H9 (cell line): ENCODE measurements around the gene PRKCD. TPM values are rescaled to one million over a fixed set of nuclear protein-coding genes. Genes with fewer than 3 reads are reported as not detected.
A peak's percentile ranks its signal among the peaks of the same experiment; 100 is the strongest.

ENCODE experiments used
- DNase-seq: peaks from one replicate; pipeline ENCODE4 v3.0.0-alpha.2; 2017
- H2AFZ ChIP-seq: one replicate; pipeline ENCODE4 v1.6.1; 2013; ENCODE audit warnings: mild to moderate bottlenecking, low read length, control low read depth, moderate library complexity
- H2AK5ac ChIP-seq: 2 replicates; pipeline ENCODE4 v1.6.1; 2013; ENCODE audit warnings: low read length, control low read depth, mixed read lengths; ENCODE audit not compliant: insufficient read length
- H2BK120ac ChIP-seq: one replicate; pipeline ENCODE4 v1.6.1; 2013; ENCODE audit warnings: low read depth, mild to moderate bottlenecking, low read length, control low read depth, inconsistent platforms; ENCODE audit not compliant: poor library complexity, severe bottlenecking
- H2BK12ac ChIP-seq: 2 replicates; pipeline ENCODE4 v1.6.1; 2013; ENCODE audit warnings: low read length, control low read depth, mixed read lengths, low read depth; ENCODE audit not compliant: insufficient read length
- H2BK15ac ChIP-seq: 2 replicates; pipeline ENCODE4 v1.6.1; 2013; ENCODE audit warnings: low read depth, low read length, control low read depth
- H2BK20ac ChIP-seq: one replicate; pipeline ENCODE4 v1.6.1; 2013; ENCODE audit warnings: low read depth, mild to moderate bottlenecking, low read length, control low read depth, inconsistent platforms; ENCODE audit not compliant: poor library complexity, severe bottlenecking
- H2BK5ac ChIP-seq: 2 replicates; pipeline ENCODE4 v1.6.1; 2013; ENCODE audit warnings: low read length, control low read depth, mixed read lengths; ENCODE audit not compliant: insufficient read length
- H3K14ac ChIP-seq: 2 replicates; pipeline ENCODE4 v1.6.1; 2013; ENCODE audit warnings: low read length, control low read depth; ENCODE audit not compliant: insufficient read depth
- H3K18ac ChIP-seq: 2 replicates; pipeline ENCODE4 v1.6.1; 2013; ENCODE audit warnings: low read depth, mild to moderate bottlenecking, mixed read lengths, low read length, control low read depth; ENCODE audit not compliant: insufficient read length
- H3K23ac ChIP-seq: 2 replicates; pipeline ENCODE4 v1.6.1; 2013; ENCODE audit warnings: low read length, control low read depth, mixed read lengths, low read depth; ENCODE audit not compliant: insufficient read length
- H3K23me2 ChIP-seq: 2 replicates; pipeline ENCODE4 v1.6.1; 2013; ENCODE audit warnings: low read depth, mild to moderate bottlenecking, mixed read lengths, low read length, control low read depth; ENCODE audit not compliant: insufficient read length, poor library complexity, severe bottlenecking
- H3K27ac ChIP-seq: 2 replicates; pipeline ENCODE4 v1.5.1; 2013; ENCODE audit warnings: low read length, control low read depth, mixed read lengths, low read depth; ENCODE audit not compliant: insufficient read length
- H3K27me3 ChIP-seq: 2 replicates; pipeline ENCODE4 v1.6.1; 2013; ENCODE audit warnings: low read length, control low read depth, inconsistent platforms; ENCODE audit not compliant: insufficient read depth
- H3K4ac ChIP-seq: 2 replicates; pipeline ENCODE4 v1.6.1; 2013; ENCODE audit warnings: low read depth, mild to moderate bottlenecking, control low read depth, inconsistent platforms, low read length, moderate library complexity
- H3K4me1 ChIP-seq: 2 replicates; pipeline ENCODE4 v1.6.1; 2013; ENCODE audit warnings: low read length, control low read depth, inconsistent platforms; ENCODE audit not compliant: insufficient read depth
- H3K4me2 ChIP-seq: 2 replicates; pipeline ENCODE4 v1.6.1; 2013; ENCODE audit warnings: low read length, control low read depth, mixed read lengths; ENCODE audit not compliant: insufficient read length, insufficient read depth
- H3K56ac ChIP-seq: 2 replicates; pipeline ENCODE4 v1.6.1; 2013; ENCODE audit warnings: low read depth, mild to moderate bottlenecking, mixed read lengths, low read length, control low read depth; ENCODE audit not compliant: insufficient read length
- H3K79me1 ChIP-seq: 2 replicates; pipeline ENCODE4 v1.6.1; 2013; ENCODE audit warnings: low read depth, mild to moderate bottlenecking, moderate library complexity, low read length, control low read depth, inconsistent platforms; ENCODE audit not compliant: insufficient read depth, poor library complexity, severe bottlenecking
- H3K79me2 ChIP-seq: 2 replicates; pipeline ENCODE4 v1.6.1; 2013; ENCODE audit warnings: low read length, control low read depth, inconsistent platforms; ENCODE audit not compliant: insufficient read depth
- H3K9ac ChIP-seq: 2 replicates; pipeline ENCODE4 v1.6.1; 2013; ENCODE audit warnings: low read length, control low read depth, mixed read lengths; ENCODE audit not compliant: insufficient read length; ENCODE audit errors: extremely low read depth
- H3K9me3 ChIP-seq: one replicate; pipeline ENCODE4 v1.6.1; 2013; ENCODE audit warnings: low read depth, low read length, inconsistent platforms; ENCODE audit not compliant: control insufficient read depth
- H3T11ph ChIP-seq: one replicate; pipeline ENCODE4 v1.6.1; 2013; ENCODE audit warnings: mild to moderate bottlenecking, low read length, control low read depth, inconsistent platforms
- H4K20me1 ChIP-seq: one replicate; pipeline ENCODE4 v1.6.1; 2013; ENCODE audit not compliant: control insufficient read depth, insufficient read length, insufficient read depth
- H4K5ac ChIP-seq: 2 replicates; pipeline ENCODE4 v1.6.1; 2013; ENCODE audit warnings: low read depth, mild to moderate bottlenecking, mixed read lengths, low read length, control low read depth; ENCODE audit not compliant: insufficient read length
- H4K8ac ChIP-seq: replicated peaks from 2 replicates; pipeline ENCODE4 v1.6.1; 2013; ENCODE audit warnings: low read length, control low read depth, mixed read lengths, low read depth; ENCODE audit not compliant: insufficient read length
- H4K91ac ChIP-seq: 2 replicates; pipeline ENCODE4 v1.6.1; 2013; ENCODE audit warnings: low read depth, mild to moderate bottlenecking, moderate library complexity, mixed read lengths, low read length, control low read depth; ENCODE audit not compliant: insufficient read length
- H3K27ac Mint-ChIP-seq, 3 experiments: 2 replicates in 2 of 3; 3 replicates in 1 of 3; pipeline ENCODE4 v1.8.0; 2020 to 2021; ENCODE audit warnings: mixed read lengths in 3 of 3, mild to moderate bottlenecking in 1 of 3, moderate library complexity in 1 of 3
- H3K27me3 Mint-ChIP-seq: 2 replicates; pipeline ENCODE4 v1.8.0; 2021; ENCODE audit warnings: low read depth, mild to moderate bottlenecking, moderate library complexity, mixed read lengths
- H3K36me3 Mint-ChIP-seq, 3 experiments: 2 replicates in 2 of 3; 3 replicates in 1 of 3; pipeline ENCODE4 v1.8.0; 2020 to 2021; ENCODE audit warnings: low read depth in 3 of 3, mixed read lengths in 3 of 3; ENCODE audit not compliant: insufficient read depth in 1 of 3
- H3K4me1 Mint-ChIP-seq, 2 experiments: 2 replicates each; pipeline ENCODE4 v1.8.0; 2020; ENCODE audit warnings: mixed read lengths in 2 of 2
- H3K4me3 Mint-ChIP-seq, 2 experiments: 2 replicates in 1 of 2; 3 replicates in 1 of 2; pipeline ENCODE4 v1.8.0; 2020 to 2021; ENCODE audit warnings: mild to moderate bottlenecking in 2 of 2, mixed read lengths in 2 of 2, moderate library complexity in 1 of 2
- H3K9me3 Mint-ChIP-seq, 2 experiments: 2 replicates in 1 of 2; 3 replicates in 1 of 2; pipeline ENCODE4 v1.8.0; 2020; ENCODE audit warnings: mild to moderate bottlenecking in 2 of 2, mixed read lengths in 2 of 2, moderate library complexity in 1 of 2
- WGBS: extraction: QIAGEN DNeasy Blood & Tissue Kit; methylation state at CpG from one replicate; pipeline ENCODE4 v1.1.7; 2013; ENCODE audit warnings: missing lambda C conversion rate, low lambda C conversion rate, mixed read lengths; ENCODE audit not compliant: insufficient read length; ENCODE audit errors: extremely low coverage; 5-methylcytosine and 5-hydroxymethylcytosine counted together
- total RNA-seq: library from RNA; stranded (reverse); gene quantifications from 2 replicates; pipeline ENCODE4 v1.2.1, GENCODE V29; 2021
- TF ChIP-seq, protein P1 (sequence below): fragments of 200-600 bp; sonication (generic); conservative IDR thresholded peaks from 3 replicates; pipeline ENCODE4 v1.8.0; 2021; ENCODE audit warnings: antibody characterized with exemption, mild to moderate bottlenecking

The PRKCD gene
- total RNA-seq, 1 experiment from 2014 or later = 23.7 TPM

DNA sequence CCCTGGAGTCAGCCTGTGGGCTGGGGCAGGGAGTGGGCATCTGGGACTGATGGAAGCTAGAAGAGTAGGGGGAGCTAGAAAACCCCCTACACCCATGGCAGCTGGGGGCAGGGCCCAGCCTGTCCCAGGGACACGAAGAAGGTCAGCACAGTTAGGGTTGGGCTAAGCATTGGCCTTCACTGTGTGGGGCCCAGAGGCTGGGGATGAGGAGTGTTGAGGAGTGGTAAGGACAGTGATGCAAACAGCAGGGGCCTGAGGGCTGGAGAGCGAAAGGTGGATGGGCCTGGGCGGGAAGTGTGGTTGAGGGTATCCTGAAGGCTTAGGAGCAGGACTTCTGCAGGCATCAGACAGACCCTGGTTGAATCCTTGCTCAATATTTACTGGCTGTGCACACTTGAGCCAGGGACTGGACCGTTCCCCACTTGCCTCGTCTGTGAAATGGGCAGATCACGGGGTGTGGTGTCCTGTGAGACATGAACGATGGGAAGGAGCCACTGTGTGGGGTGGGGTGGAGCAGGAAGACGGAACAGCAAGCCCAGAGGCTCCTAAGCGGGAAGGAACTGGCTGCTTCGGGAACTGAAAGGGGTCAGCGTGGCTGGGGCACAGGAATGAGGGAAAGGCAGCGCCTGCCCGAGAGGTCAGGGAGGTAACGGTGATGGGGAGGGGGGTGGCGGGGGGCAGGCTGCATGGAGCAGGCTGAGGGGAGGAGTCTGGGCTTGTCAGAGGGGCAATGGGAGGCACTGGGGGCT lies 7.3 kb downstream of the PRKCD start:
- Histone ChIP-seq H2AFZ (no peak overlapping the region), H3T11ph (no peak overlapping the region), H2BK120ac (no peak overlapping the region), H3K14ac (peak overlapping the region; percentile 19; the same call in 1 of the 2 replicates), H3K27ac (no peak overlapping the region), H3K23ac (no peak overlapping the region), H3K18ac (no peak overlapping the region), H3K79me2 (no peaks in the 10 kb centered on the region; the same call in 1 of the 2 replicates), H3K9ac (no peak overlapping the region), H2AK5ac (no peak overlapping the region), H3K4ac (no peak overlapping the region), H4K5ac (no peak overlapping the region), H3K56ac (no peak overlapping the region), H3K9me3 (no peaks in the 10 kb centered on the region), H2BK15ac (no peak overlapping the region), H3K79me1 (no peaks in the 10 kb centered on the region), H4K20me1 (no peaks in the 10 kb centered on the region), H3K23me2 (no peaks in the 10 kb centered on the region), H2BK20ac (no peak overlapping the region), H4K91ac (no peak overlapping the region), H3K4me2 (no peak overlapping the region), H2BK12ac (no peak overlapping the region), H3K4me1 (peaks cover 8% of the 10 kb centered on the region; the same call in 1 of the 2 replicates), H4K8ac (no peak overlapping the region), H3K27me3 (no peaks in the 10 kb centered on the region), H2BK5ac (no peak overlapping the region)
- Mint-ChIP-seq H3K4me1 (peaks cover 48 to 59% of the 10 kb centered on the region in 2 experiments), H3K4me3 (peak overlapping the region in 1 of 2 experiments; percentile 14; a peak in 2 of 5 replicates), H3K27ac (peak overlapping the region; percentile 27 to 94 (median 72); a peak in 6 of 7 replicates), H3K36me3 (no peaks in the 10 kb centered on the region; a peak in 1 of 7 replicates), H3K27me3 (no peaks in the 10 kb centered on the region), H3K9me3 (no peaks in the 10 kb centered on the region)
- DNase-seq = no peak
- TF ChIP-seq, protein P1, sequence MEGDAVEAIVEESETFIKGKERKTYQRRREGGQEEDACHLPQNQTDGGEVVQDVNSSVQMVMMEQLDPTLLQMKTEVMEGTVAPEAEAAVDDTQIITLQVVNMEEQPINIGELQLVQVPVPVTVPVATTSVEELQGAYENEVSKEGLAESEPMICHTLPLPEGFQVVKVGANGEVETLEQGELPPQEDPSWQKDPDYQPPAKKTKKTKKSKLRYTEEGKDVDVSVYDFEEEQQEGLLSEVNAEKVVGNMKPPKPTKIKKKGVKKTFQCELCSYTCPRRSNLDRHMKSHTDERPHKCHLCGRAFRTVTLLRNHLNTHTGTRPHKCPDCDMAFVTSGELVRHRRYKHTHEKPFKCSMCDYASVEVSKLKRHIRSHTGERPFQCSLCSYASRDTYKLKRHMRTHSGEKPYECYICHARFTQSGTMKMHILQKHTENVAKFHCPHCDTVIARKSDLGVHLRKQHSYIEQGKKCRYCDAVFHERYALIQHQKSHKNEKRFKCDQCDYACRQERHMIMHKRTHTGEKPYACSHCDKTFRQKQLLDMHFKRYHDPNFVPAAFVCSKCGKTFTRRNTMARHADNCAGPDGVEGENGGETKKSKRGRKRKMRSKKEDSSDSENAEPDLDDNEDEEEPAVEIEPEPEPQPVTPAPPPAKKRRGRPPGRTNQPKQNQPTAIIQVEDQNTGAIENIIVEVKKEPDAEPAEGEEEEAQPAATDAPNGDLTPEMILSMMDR = no peak
- no CpG with 5 or more reads among the region's 15 CpGs for WGBS
